Peyer's patch (tissue), 4 donors: ENCODE measurements around the gene NCOA6. TPM values are rescaled to one million over a fixed set of nuclear protein-coding genes. Genes with fewer than 3 reads are reported as not detected.

Experiments used
- DNase-seq, 3 donors: peaks; one replicate each; pipeline ENCODE4 v3.0.0-alpha.2; 2017 to 2019
- H3K27ac ChIP-seq, 4 donors: fragments of 200-600 bp; sonication (generic); one replicate each; pipeline ENCODE4 v1.5.1; 2016 to 2019
- H3K27me3 ChIP-seq, 2 donors: fragments of 200-600 bp; sonication (generic); one replicate each; pipeline ENCODE4 v1.5.1; 2019
- H3K36me3 ChIP-seq, 3 donors: fragments of 200-600 bp; sonication (generic); one replicate each; pipeline ENCODE4 v1.5.1; 2016 to 2019
- H3K4me1 ChIP-seq, 4 donors: fragments of 200-600 bp; sonication (generic); one replicate each; pipeline ENCODE4 v1.5.1; 2016 to 2019
- H3K4me3 ChIP-seq, 4 donors: fragments of 200-600 bp; sonication (generic); 1 replicate in 3 of 4; 2 replicates in 1 of 4; pipeline ENCODE4 v1.5.1; 2016 to 2019; ENCODE audit warnings: mild to moderate bottlenecking in 1 of 4
- H3K9me3 ChIP-seq, 4 donors: fragments of 200-600 bp; sonication (generic); one replicate each; pipeline ENCODE4 v1.5.1; 2016 to 2019; ENCODE audit warnings: mild to moderate bottlenecking in 1 of 4
- CTCF ChIP-seq, 6 experiments: fragments of 450-650 bp in 4 of 6; fragments of 200-600 bp in 2 of 6; sonication (generic) in 1 of 6; IDR thresholded peaks; one replicate each; pipeline ENCODE4 v1.5.1; 2017 to 2019; ENCODE audit warnings: antibody characterized with exemption in 6 of 6, mild to moderate bottlenecking in 3 of 6, moderate library complexity in 1 of 6
- POLR2A ChIP-seq, 2 donors: fragments of 450-650 bp; IDR thresholded peaks; one replicate each; pipeline ENCODE4 v1.5.1; 2017; ENCODE audit warnings: antibody characterized with exemption in 2 of 2, mild to moderate bottlenecking in 2 of 2, moderate library complexity in 2 of 2
- total RNA-seq, 4 donors: library from RNA; depleted of rRNA; stranded (reverse); fragments of >200 nt; gene quantifications; one replicate each; pipeline ENCODE4 v1.1.0, GENCODE V29; 2016

Gene NCOA6
- total RNA-seq, 4 donors from 2014 or later: 33.8 to 58.4 (median 49.5) TPM

GRCh38 chr20:34824806-34825529 is 483 bp downstream of the NCOA6 start:
- H3K4me1 ChIP-seq: peaks cover 0 to 27% (median 4%) of the 10 kb centered on the region in 4 donors
- no peaks in the 10 kb centered on the region for H3K36me3 ChIP-seq
- H3K9me3 ChIP-seq: no peaks in the 10 kb centered on the region
- peak overlapping the region; percentile 74 to 99 (median 96) for H3K4me3 ChIP-seq
- peak in 1 of 6 experiments; percentile 2 for TF ChIP-seq CTCF (IDR thresholded peaks at IDR 0.05)
- TF ChIP-seq POLR2A (IDR thresholded peaks at IDR 0.05): peak in 1 of 2 donors; percentile 62
- H3K27me3 ChIP-seq: no peaks in the 10 kb centered on the region
- peak; percentile 59 to 78 (median 76) for DNase-seq
- peak overlapping the region; percentile 87 to 99 (median 95) for H3K27ac ChIP-seq

- peaks cover 0 to 27% (median 6%) of the 10 kb centered on the region in 4 donors for H3K4me1 ChIP-seq
- TF ChIP-seq CTCF (IDR thresholded peaks at IDR 0.05): no peak
- TF ChIP-seq POLR2A (IDR thresholded peaks at IDR 0.05): peak; percentile 87 to 89
- no peaks in the 10 kb centered on the region for H3K36me3 ChIP-seq
- peak overlapping the region; percentile 87 to 99 (median 95) for H3K27ac ChIP-seq
- H3K4me3 ChIP-seq: peak overlapping the region; percentile 74 to 99 (median 96)
- peak; percentile 69 to 93 (median 81) for DNase-seq
- no peaks in the 10 kb centered on the region for H3K27me3 ChIP-seq
- H3K9me3 ChIP-seq: no peaks in the 10 kb centered on the region
Measured at GRCh38 chr20:34824452-34824805, 1.0 kb downstream of the NCOA6 start.

GRCh38 chr20:34824026-34824425 is 1.4 kb downstream of the NCOA6 start:
- no peaks in the 10 kb centered on the region for H3K9me3 ChIP-seq
- peak overlapping the region; percentile 87 to 99 (median 95) for H3K27ac ChIP-seq
- peaks cover 0 to 27% (median 6%) of the 10 kb centered on the region in 4 donors for H3K4me1 ChIP-seq
- peak overlapping the region in 3 of 4 donors; percentile 74 to 99 (median 98) for H3K4me3 ChIP-seq
- no peaks in the 10 kb centered on the region for H3K36me3 ChIP-seq
- DNase-seq: no peak
- TF ChIP-seq CTCF (IDR thresholded peaks at IDR 0.05) (no peak), POLR2A (IDR thresholded peaks at IDR 0.05) (no peak)
- no peaks in the 10 kb centered on the region for H3K27me3 ChIP-seq

- Histone ChIP-seq H3K4me3 (no peak overlapping the region), H3K4me1 (peaks cover 0 to 27% (median 6%) of the 10 kb centered on the region in 4 donors), H3K27ac (no peak overlapping the region), H3K27me3 (no peaks in the 10 kb centered on the region), H3K36me3 (no peaks in the 10 kb centered on the region), H3K9me3 (no peaks in the 10 kb centered on the region)
- no peak for TF ChIP-seq CTCF (IDR thresholded peaks at IDR 0.05)
- TF ChIP-seq POLR2A (IDR thresholded peaks at IDR 0.05): no peak
- no peak for DNase-seq
Measured at GRCh38 chr20:34820805-34821578, 4.5 kb downstream of the NCOA6 start.

GRCh38 chr20:34817801-34818200 is 7.7 kb downstream of the NCOA6 start:
- no peak overlapping the region for H3K27ac ChIP-seq
- H3K27me3 ChIP-seq: no peaks in the 10 kb centered on the region
- no peak for DNase-seq
- H3K36me3 ChIP-seq: no peaks in the 10 kb centered on the region
- H3K4me3 ChIP-seq: no peak overlapping the region
- H3K4me1 ChIP-seq: peaks cover 0 to 19% (median 2%) of the 10 kb centered on the region in 4 donors
- TF ChIP-seq POLR2A (IDR thresholded peaks at IDR 0.05) (no peak), CTCF (IDR thresholded peaks at IDR 0.05) (no peak)
- no peaks in the 10 kb centered on the region for H3K9me3 ChIP-seq
